Measurements from ENCODE around the gene NT5DC2.

DNA sequence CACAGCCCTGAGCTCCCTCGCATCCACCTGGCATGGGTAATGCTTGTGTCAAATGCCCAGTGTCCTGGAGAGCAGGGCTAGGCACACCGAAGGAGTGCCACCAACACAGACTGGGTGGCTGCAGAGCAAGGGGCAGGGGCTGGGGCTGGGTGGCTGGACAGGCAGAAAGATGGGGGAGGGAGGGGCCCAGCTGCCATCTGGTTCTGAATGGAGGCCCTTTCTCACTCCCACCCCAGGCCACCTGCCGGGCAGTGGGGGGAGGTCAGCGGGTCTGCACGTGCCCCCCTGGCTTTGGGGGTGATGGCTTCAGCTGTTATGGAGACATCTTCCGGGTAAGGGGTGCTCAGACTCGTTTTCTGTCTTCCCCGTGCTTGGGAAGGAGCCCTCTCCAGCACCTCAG is 21.6 kb downstream of the NT5DC2 start:
- TF ChIP-seq EZH2 (IDR thresholded peaks at IDR 0.05; ENCODE audit: borderline replicate concordance) (no peak), CTCF (IDR thresholded peaks at IDR 0.05; ENCODE audit: poor library complexity) (no peak), EZH2phosphoT487 (IDR thresholded peaks at IDR 0.05; ENCODE audit: low read depth, severe bottlenecking, unreplicated experiment) (no peak)
